Skeletal muscle tissue (tissue), 4 donors: ENCODE measurements around the gene USP49. TPM values are rescaled to one million over a fixed set of nuclear protein-coding genes. Genes with fewer than 3 reads are reported as not detected.

Experiments used
- H3K27ac ChIP-seq: one replicate; pipeline ENCODE4 v1.7.0; 2013; ENCODE audit warnings: mild to moderate bottlenecking, low read depth, low read length, inconsistent platforms
- H3K27me3 ChIP-seq, 3 donors: one replicate each; pipeline ENCODE4 v1.7.0; 2013; ENCODE audit warnings: low read length in 3 of 3; ENCODE audit not compliant: control insufficient read depth in 3 of 3, insufficient read depth in 3 of 3
- H3K36me3 ChIP-seq, 3 donors: one replicate each; pipeline ENCODE4 v1.7.0; 2013; ENCODE audit warnings: low read length in 3 of 3; ENCODE audit not compliant: control insufficient read depth in 3 of 3, insufficient read depth in 3 of 3
- H3K4me1 ChIP-seq, 3 donors: one replicate each; pipeline ENCODE4 v1.7.0; 2013; ENCODE audit warnings: low read length in 3 of 3, mild to moderate bottlenecking in 3 of 3; ENCODE audit not compliant: control insufficient read depth in 3 of 3, insufficient read depth in 3 of 3
- H3K4me3 ChIP-seq, 3 donors: one replicate each; pipeline ENCODE4 v1.7.0; 2013; ENCODE audit warnings: low read length in 3 of 3
- H3K9ac ChIP-seq, 3 donors: one replicate each; pipeline ENCODE4 v1.7.0; 2013; ENCODE audit warnings: low read length in 3 of 3, mild to moderate bottlenecking in 3 of 3, moderate library complexity in 2 of 3, low read depth in 1 of 3
- H3K9me3 ChIP-seq, 3 donors: one replicate each; pipeline ENCODE4 v1.7.0; 2013; ENCODE audit warnings: low read length in 3 of 3; ENCODE audit not compliant: control insufficient read depth in 3 of 3
- total RNA-seq: library from RNA; depleted of rRNA; stranded (reverse); fragments of >200 nt; gene quantifications from one replicate; pipeline ENCODE4 v1.2.3, GENCODE V29; 2014
- donor health status: Osteomylitis.

Gene USP49
- total RNA-seq, 1 donor from 2014 or later, result 1.6 TPM

GRCh38 chr6:41901882-41902519, 6.8 kb upstream of the USP49 start:
- H3K4me3 ChIP-seq, result no peak overlapping the region
- H3K4me1 ChIP-seq, result no peaks in the 10 kb centered on the region
- H3K9me3 ChIP-seq, result no peaks in the 10 kb centered on the region
- H3K27me3 ChIP-seq, result no peaks in the 10 kb centered on the region
- H3K27ac ChIP-seq, result no peak overlapping the region
- no peak overlapping the region for H3K9ac ChIP-seq
- peaks cover 21 to 27% (median 24%) of the 10 kb centered on the region in 3 donors for H3K36me3 ChIP-seq

DNA sequence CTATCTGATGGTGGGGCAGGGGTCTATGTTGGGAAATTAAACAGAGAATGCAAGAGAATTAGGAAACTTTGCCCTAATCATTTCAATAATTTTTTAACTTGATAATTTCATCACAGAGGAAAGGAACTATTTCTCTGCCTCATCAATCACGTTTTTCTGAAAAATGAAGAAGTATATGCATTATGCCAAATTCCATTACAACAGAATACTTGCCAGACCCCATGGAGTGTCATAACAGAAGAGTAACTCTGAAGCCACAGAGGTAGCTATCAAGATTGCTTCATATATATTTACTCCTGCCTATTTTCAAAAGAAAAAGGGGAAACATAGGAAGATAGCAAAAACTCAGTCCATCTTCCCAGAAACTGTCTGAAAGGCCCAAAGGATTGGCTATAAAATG, 5.7 kb upstream of the USP49 start:
- Histone ChIP-seq H3K4me1 (peaks cover 2 to 5% (median 4%) of the 10 kb centered on the region in 3 donors), H3K27ac (no peak overlapping the region), H3K4me3 (no peak overlapping the region), H3K36me3 (peaks cover 9 to 16% (median 13%) of the 10 kb centered on the region in 3 donors), H3K9me3 (no peaks in the 10 kb centered on the region), H3K9ac (no peak overlapping the region), H3K27me3 (no peaks in the 10 kb centered on the region)

DNA sequence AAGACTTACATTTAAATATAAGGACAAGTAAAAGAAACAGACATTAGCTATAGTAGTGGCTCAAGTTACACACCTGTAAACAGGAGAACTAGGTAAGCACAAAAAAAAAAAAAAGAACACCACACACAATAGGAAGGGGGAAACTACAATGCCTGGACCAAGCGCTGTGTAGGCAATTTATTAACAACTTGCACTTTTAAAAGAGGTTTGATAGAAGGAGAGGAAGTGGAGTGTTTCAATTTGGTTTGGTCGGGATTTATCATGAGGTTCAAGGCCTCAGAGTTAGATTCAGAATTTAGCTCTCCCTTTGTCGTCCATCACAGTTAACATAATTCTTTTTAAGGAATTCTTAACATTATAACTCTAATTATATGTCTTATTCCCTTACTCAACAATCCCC, 1.1 kb upstream of the USP49 start:
- H3K9ac ChIP-seq, result peak overlapping the region; percentile 20 to 88 (median 78)
- H3K4me3 ChIP-seq, result peak overlapping the region in 1 of 3 donors; percentile 92
- H3K27ac ChIP-seq, result peak overlapping the region; percentile 77

GRCh38 chr6:41894366-41895299, 542 bp downstream of the USP49 start:
- Histone ChIP-seq H3K27ac (peak overlapping the region; percentile 77), H3K4me3 (peak overlapping the region; percentile 76 to 92 (median 85)), H3K9ac (peak overlapping the region; percentile 76 to 81 (median 79)), H3K4me1 (peaks cover 14 to 22% (median 21%) of the 10 kb centered on the region in 3 donors), H3K36me3 (no peaks in the 10 kb centered on the region), H3K9me3 (no peaks in the 10 kb centered on the region), H3K27me3 (no peaks in the 10 kb centered on the region)

More for the DNA sequence above, 1.1 kb upstream of the USP49 start:
- Histone ChIP-seq H3K4me1 (peaks cover 14 to 22% (median 21%) of the 10 kb centered on the region in 3 donors), H3K36me3 (peaks cover 0 to 3% (median 0%) of the 10 kb centered on the region in 3 donors), H3K9me3 (no peaks in the 10 kb centered on the region), H3K27me3 (no peaks in the 10 kb centered on the region)

DNA sequence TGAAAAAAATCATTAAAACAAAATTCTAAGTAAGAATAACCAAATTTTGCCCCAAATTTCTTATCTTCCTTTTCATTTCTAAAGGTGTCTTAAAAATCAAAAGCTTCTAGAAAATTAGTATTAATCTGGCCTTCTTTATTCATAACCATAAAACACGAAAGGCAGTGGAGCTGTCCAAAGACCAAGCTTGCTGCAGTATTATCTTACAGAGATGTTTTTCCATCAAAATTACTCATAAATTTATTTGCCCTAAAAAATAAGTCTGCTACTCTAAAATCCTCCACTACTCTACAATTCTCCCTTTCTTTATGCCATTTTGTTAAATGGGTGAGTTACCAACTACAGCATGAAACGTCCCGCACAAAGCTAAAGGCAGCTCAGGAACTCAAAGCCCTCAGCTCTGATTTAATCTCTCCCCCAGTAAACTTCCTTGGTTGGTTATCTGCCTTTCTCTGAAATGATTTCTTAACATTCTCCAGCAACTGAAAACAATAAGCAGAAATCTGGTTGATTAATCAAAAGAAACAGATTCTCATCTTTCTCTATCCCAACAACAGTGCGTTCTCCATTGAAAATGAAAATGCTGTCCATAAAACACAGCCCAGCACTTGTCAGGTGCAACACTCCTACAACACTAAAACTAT, 2.1 kb downstream of the USP49 start:
- no peak overlapping the region for H3K4me3 ChIP-seq
- no peak overlapping the region for H3K27ac ChIP-seq
- H3K9ac ChIP-seq, result no peak overlapping the region
- no peaks in the 10 kb centered on the region for H3K27me3 ChIP-seq
- H3K4me1 ChIP-seq, result peaks cover 14 to 22% (median 21%) of the 10 kb centered on the region in 3 donors
- H3K9me3 ChIP-seq, result no peaks in the 10 kb centered on the region
- H3K36me3 ChIP-seq, result no peaks in the 10 kb centered on the region

DNA sequence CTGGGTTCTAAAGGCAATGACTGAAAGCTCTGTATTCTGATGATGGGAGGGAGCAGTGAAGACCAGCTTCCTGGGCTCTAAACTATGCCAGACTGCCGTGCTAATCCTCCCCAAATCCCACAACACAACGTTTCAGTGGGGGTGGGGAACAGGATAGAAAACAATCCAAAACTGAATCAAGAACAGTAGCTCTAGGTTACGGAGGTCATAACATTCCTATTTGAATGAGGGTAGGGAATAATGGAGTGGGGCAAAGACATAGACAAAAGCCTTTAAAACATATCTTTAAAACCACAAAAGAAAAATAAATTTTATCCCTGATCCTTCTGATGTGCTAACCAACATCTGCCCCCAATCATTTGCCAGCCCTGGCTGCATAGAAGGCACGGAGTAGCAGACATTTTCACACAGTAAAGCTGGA, 7.8 kb downstream of the USP49 start:
- Histone ChIP-seq H3K4me1 (no peaks in the 10 kb centered on the region), H3K27me3 (no peaks in the 10 kb centered on the region), H3K9me3 (no peaks in the 10 kb centered on the region), H3K36me3 (no peaks in the 10 kb centered on the region), H3K9ac (no peak overlapping the region), H3K27ac (no peak overlapping the region), H3K4me3 (no peak overlapping the region)

DNA sequence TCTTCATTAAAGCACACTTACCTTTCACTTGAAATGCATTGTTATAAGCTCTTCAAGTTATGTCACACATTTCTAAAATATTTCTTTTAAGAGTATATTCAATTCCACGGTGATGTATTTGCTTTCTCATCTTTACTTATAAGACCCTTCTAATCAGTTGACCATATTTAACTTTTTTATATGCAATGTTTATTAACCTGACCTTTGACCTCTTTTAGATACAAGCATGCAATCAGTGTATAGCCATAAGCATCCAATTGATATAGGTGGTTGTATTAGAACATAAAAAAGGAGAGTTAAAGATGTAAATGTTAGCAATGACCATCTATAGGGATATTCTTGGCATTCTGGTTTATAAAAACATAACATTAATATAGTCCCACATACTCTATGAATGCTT, 9.2 kb downstream of the USP49 start:
- Histone ChIP-seq H3K4me1 (no peaks in the 10 kb centered on the region), H3K4me3 (no peak overlapping the region), H3K9ac (no peak overlapping the region), H3K36me3 (no peaks in the 10 kb centered on the region), H3K27ac (no peak overlapping the region), H3K27me3 (no peaks in the 10 kb centered on the region), H3K9me3 (no peaks in the 10 kb centered on the region)

DNA sequence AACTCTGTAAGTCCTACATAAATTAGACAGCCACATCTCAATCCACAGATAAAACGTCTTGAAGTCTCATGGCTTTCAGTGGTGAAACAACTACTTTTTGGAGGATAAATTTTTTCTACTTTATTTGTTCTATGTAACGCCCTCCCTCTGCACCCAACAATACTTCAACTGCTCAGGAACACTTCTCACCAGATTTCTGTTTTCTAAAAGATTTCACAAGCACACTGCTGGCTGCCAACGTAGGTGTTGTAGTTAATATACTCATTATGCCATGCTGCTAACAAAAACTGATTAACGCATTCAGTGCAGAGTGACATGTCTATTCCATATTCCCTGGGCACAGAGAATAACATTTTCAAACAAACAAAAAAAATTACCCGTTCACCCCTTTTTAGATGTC, 10.2 kb downstream of the USP49 start:
- no peaks in the 10 kb centered on the region for H3K36me3 ChIP-seq
- no peaks in the 10 kb centered on the region for H3K4me1 ChIP-seq
- H3K27me3 ChIP-seq, result no peaks in the 10 kb centered on the region
- no peak overlapping the region for H3K4me3 ChIP-seq
- no peak overlapping the region for H3K27ac ChIP-seq
- no peaks in the 10 kb centered on the region for H3K9me3 ChIP-seq
- H3K9ac ChIP-seq, result no peak overlapping the region

DNA sequence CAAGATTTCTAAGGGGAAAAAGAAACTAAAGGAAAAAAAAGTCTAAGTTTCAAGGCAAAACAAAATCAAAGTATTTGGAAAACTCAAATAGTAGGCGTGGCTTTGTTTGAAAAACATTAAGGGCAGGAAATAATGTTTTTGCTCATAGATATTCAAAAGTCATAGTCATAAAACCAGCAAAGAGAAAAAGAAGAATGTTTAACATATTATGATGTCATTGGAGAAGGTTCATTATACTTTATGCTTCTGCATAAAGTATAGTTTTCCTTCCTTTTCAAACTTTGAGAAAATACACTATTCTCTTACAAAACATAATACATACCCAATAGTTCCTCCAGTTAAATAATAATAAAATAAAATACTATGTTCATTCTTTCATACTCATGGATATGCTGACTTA, 13.7 kb downstream of the USP49 start:
- Histone ChIP-seq H3K36me3 (no peaks in the 10 kb centered on the region), H3K27ac (no peak overlapping the region), H3K4me3 (no peak overlapping the region), H3K4me1 (no peaks in the 10 kb centered on the region), H3K27me3 (no peaks in the 10 kb centered on the region), H3K9ac (no peak overlapping the region), H3K9me3 (no peaks in the 10 kb centered on the region)
